ENCODE data around the gene MEGF11. TPM values are rescaled to one million over a fixed set of nuclear protein-coding genes. Genes with fewer than 3 reads are reported as not detected.

MEGF11 gene
- total and polyA plus RNA-seq, 4 donors = 0.16 to 1.5 (median 0.50) TPM

DNA sequence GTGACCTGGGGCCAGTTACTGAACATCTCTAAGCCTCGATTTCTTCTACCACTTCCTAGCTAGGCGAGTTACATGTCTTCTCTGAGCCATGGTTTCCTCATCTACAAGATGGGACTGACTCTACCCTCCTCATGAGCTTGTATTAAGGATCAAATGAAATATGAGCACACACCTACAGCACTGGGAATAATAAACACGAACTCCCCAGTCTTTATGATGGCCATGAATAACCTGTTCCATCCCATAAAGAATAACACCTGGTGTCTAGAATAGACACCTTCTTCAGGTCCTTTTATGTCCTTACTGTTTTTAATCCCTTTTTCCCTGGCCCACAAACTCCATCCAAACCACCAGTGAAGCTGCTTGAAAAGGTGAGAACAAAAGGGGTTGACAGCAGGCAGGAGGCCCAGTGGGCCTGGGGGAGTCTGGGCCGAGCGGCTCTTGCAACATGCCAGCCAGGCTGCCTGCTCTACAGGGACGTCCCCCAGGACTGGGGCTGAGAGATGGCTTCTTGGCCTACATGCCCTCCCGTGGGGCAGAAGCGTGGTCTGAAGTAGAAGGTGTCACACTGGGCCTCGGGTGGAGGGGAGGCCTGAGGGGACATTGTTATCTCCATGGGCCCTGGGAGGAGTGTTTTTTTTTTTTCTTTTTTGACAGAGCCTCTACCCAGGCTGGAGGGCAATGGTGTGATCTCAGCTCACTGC, 206.1 kb downstream of the MEGF11 start:
- Histone ChIP-seq H3K27ac (ENCODE audit: low read depth in 1 of 2, low read length in 1 of 2) (no peak overlapping the region), H3K4me1 (ENCODE audit: control insufficient read depth in 5 of 5, insufficient read depth in 5 of 5, low read length in 5 of 5) (no peaks in the 10 kb centered on the region), H3K9ac (ENCODE audit: insufficient read depth in 1 of 2, low read length in 2 of 2) (no peak overlapping the region), H3K4me3 (no peak overlapping the region), H3K36me3 (ENCODE audit: control insufficient read depth in 4 of 4, insufficient read depth in 4 of 4, low read length in 4 of 4) (no peaks in the 10 kb centered on the region), H3K27me3 (ENCODE audit: control insufficient read depth in 3 of 3, insufficient read depth in 3 of 3, low read length in 2 of 3) (no peaks in the 10 kb centered on the region), H3K9me3 (ENCODE audit: control insufficient read depth in 4 of 4, insufficient read depth in 3 of 4, low read length in 3 of 4) (peaks cover 0 to 5% (median 0%) of the 10 kb centered on the region in 4 donors)
- 78 to 83% methylated on average over 9 of the region's 9 CpGs for WGBS, 2 donors
- TF ChIP-seq, protein P1, sequence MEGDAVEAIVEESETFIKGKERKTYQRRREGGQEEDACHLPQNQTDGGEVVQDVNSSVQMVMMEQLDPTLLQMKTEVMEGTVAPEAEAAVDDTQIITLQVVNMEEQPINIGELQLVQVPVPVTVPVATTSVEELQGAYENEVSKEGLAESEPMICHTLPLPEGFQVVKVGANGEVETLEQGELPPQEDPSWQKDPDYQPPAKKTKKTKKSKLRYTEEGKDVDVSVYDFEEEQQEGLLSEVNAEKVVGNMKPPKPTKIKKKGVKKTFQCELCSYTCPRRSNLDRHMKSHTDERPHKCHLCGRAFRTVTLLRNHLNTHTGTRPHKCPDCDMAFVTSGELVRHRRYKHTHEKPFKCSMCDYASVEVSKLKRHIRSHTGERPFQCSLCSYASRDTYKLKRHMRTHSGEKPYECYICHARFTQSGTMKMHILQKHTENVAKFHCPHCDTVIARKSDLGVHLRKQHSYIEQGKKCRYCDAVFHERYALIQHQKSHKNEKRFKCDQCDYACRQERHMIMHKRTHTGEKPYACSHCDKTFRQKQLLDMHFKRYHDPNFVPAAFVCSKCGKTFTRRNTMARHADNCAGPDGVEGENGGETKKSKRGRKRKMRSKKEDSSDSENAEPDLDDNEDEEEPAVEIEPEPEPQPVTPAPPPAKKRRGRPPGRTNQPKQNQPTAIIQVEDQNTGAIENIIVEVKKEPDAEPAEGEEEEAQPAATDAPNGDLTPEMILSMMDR (IDR thresholded peaks at IDR 0.05; ENCODE audit: control extremely low read depth, extremely low read depth) = no peak
- ATAC-seq (ENCODE audit: insufficient read depth, low FRiP score) = no peak
- DNase-seq = no peak

- no peaks in the 10 kb centered on the region for H3K4me1 ChIP-seq (ENCODE audit: control insufficient read depth in 5 of 5, insufficient read depth in 5 of 5, low read length in 5 of 5)
- ATAC-seq (ENCODE audit: insufficient read depth, low FRiP score) = no peak
Observed at GRCh38 chr15:66046751-66047150, 206.8 kb downstream of the MEGF11 start.

GRCh38 chr15:66046326-66046725, 207.2 kb downstream of the MEGF11 start:
- DNase-seq (no peak), ATAC-seq (ENCODE audit: insufficient read depth, low FRiP score) (no peak)
- no peak overlapping the region for H3K9ac ChIP-seq (ENCODE audit: insufficient read depth in 1 of 2, low read length in 2 of 2)
- H3K4me3 ChIP-seq = no peak overlapping the region
- peaks cover 0 to 5% (median 0%) of the 10 kb centered on the region in 4 donors for H3K9me3 ChIP-seq (ENCODE audit: control insufficient read depth in 4 of 4, insufficient read depth in 3 of 4, low read length in 3 of 4)
- TF ChIP-seq, protein P1 (IDR thresholded peaks at IDR 0.05; ENCODE audit: control extremely low read depth, extremely low read depth) = no peak
- H3K27me3 ChIP-seq (ENCODE audit: control insufficient read depth in 3 of 3, insufficient read depth in 3 of 3, low read length in 2 of 3) = peaks cover 0 to 3% (median 0%) of the 10 kb centered on the region in 3 donors
- H3K36me3 ChIP-seq (ENCODE audit: control insufficient read depth in 4 of 4, insufficient read depth in 4 of 4, low read length in 4 of 4) = no peaks in the 10 kb centered on the region
- WGBS, 2 donors = 64 to 82% methylated on average over 8 of the region's 8 CpGs
- no peaks in the 10 kb centered on the region for H3K4me1 ChIP-seq (ENCODE audit: control insufficient read depth in 5 of 5, insufficient read depth in 5 of 5, low read length in 5 of 5)
- H3K27ac ChIP-seq (ENCODE audit: low read depth in 1 of 2, low read length in 1 of 2) = no peak overlapping the region

More at GRCh38 chr15:66046751-66047150, 206.8 kb downstream of the MEGF11 start:
- H3K27ac ChIP-seq (ENCODE audit: low read depth in 1 of 2, low read length in 1 of 2) = no peak overlapping the region
- H3K27me3 ChIP-seq (ENCODE audit: control insufficient read depth in 3 of 3, insufficient read depth in 3 of 3, low read length in 2 of 3) = no peaks in the 10 kb centered on the region
- 51 to 79% methylated on average over 1 of the region's 1 CpG for WGBS, 2 donors
- no peak for DNase-seq
- H3K9me3 ChIP-seq (ENCODE audit: control insufficient read depth in 4 of 4, insufficient read depth in 3 of 4, low read length in 3 of 4) = peaks cover 0 to 5% (median 0%) of the 10 kb centered on the region in 4 donors
- H3K9ac ChIP-seq (ENCODE audit: insufficient read depth in 1 of 2, low read length in 2 of 2) = no peak overlapping the region
- no peaks in the 10 kb centered on the region for H3K36me3 ChIP-seq (ENCODE audit: control insufficient read depth in 4 of 4, insufficient read depth in 4 of 4, low read length in 4 of 4)
- TF ChIP-seq, protein P1 (IDR thresholded peaks at IDR 0.05; ENCODE audit: control extremely low read depth, extremely low read depth) = no peak
- H3K4me3 ChIP-seq = no peak overlapping the region
